HG02571 (cell line): ENCODE measurements around the gene PAFAH1B2.
"Not testable (repeated sequence)": the region's sequence is repeated elsewhere in the genome, so short reads cannot be mapped to it uniquely, and the experiment has no call there.

Experiments used
- ATAC-seq: cut with Tn5 transposase; IDR thresholded peaks from one replicate; pipeline ENCODE4 v1.9.1; 2021; ENCODE audit warnings: mild to moderate bottlenecking, moderate library complexity; ENCODE audit not compliant: unreplicated experiment

Gene PAFAH1B2

DNA sequence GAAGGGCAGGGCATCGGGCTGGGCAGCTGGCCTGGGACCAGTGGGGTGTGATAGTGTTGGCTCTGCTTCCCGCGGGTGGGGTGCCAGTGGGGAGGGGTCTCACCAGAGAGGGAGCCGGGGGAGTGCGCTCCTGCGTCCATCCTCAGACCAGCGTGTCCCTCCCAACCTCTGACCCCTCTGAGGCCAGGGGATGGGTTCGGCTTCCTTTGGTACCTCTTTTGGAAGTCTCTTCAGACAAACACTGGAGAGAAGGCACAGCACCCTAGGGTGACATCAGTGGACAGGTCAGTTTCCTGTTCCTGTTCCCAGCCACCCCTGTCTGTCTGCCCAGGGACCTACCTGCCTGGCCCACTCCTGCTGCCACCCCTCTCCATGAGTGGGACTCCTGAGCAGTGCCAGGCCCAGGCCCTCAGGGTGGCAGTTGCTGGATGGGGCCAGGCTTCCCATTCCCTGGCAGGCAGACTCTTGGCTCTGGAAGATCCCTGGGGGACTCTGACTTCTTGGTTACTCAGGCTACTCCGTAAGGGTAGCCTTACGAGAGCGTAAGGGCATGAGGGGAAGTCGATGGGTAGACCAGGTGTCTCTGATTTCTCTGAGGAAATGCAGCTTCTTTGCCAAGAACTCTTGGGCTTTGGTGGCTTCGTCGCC is 57.7 kb downstream of the PAFAH1B2 start:
- no peak for ATAC-seq

DNA sequence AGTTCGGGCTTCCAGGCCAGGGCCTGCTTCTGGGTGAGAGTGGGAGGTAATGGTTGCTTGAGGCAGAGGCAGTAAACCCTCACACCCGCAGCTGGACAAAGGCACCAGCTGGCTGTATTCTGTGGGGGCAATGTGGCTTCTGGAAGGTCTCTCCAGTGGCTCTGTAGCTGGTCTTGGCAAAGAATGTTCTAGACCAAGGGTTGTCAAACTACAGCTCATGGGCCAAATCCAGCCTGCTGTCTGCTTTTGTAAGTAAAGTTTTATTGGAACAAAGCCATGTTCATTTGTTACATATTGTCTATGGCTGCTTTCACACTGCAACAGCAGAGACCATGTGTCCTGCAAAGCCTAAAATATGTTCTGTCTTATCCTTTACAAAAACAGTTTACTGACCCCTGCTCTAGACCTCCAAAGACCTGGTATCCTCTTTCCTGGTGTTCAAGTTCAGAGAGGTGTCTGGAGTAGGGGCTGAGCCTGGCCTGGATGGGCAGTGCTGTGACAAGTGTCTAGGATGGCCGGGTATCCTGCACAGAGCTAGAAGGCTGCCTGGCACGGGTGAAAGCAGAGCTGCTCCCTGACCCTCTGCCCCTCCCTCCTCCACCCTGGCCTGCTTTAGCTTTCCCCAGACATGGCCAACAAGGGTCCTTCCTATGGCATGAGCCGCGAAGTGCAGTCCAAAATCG is 58.4 kb downstream of the PAFAH1B2 start:
- no peak for ATAC-seq

DNA sequence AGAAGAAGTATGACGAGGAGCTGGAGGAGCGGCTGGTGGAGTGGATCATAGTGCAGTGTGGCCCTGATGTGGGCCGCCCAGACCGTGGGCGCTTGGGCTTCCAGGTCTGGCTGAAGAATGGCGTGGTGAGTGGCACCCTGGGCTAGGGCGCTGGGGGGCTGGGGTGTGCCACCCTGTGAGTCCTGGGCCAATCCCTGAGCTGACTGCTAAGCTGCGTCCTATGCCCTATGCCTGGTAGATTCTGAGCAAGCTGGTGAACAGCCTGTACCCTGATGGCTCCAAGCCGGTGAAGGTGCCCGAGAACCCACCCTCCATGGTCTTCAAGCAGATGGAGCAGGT is 59.0 kb downstream of the PAFAH1B2 start:
- ATAC-seq = no peak

DNA sequence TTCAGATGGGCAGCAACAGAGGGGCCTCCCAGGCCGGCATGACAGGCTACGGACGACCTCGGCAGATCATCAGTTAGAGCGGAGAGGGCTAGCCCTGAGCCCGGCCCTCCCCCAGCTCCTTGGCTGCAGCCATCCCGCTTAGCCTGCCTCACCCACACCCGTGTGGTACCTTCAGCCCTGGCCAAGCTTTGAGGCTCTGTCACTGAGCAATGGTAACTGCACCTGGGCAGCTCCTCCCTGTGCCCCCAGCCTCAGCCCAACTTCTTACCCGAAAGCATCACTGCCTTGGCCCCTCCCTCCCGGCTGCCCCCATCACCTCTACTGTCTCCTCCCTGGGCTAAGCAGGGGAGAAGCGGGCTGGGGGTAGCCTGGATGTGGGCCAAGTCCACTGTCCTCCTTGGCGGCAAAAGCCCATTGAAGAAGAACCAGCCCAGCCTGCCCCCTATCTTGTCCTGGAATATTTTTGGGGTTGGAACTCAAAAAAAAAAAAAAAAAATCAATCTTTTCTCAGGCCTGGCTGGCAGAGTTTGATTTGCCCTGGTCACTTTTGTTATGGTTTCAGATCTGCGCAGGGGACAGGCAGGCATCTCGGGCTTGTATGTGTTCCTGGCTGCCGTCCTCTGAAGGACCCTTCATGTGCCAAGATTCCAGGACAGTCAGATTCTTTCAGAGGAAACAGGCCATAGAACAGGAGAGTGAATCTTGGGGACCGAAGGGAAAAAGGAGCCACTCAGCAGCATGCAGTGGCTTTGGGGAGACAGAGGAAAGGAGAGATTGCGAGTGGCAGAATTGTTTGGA is 60.4 kb downstream of the PAFAH1B2 start:
- ATAC-seq = no peak

DNA sequence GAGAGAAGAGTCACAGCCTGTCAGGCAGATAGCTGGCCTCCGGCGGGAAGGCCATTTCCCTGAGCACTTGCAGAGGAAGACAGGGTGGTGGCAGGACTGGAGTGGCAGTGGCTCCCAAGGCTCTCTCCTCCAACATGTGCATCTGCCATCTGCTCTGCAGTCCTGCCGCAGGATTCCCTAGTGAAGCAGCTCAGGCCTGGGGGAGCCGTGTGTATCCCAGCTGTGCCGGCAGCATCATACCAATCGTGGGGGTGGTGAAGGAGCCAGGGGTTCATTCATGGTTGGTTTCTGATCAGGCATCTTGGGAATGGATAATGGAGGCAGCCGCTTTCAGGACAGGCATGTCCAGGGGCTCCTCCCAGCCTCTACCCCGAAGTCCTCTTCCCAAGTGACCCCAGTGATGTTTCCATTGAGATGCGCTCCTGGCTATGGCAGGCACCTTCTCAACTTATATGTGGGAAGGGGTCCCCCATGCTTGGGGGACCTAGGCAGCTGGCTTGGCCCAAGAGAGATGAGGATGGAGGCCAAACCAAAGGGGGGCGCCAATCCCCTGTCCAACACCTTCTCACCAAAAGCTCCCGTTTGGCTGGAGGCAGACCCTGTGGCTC is 61.2 kb downstream of the PAFAH1B2 start:
- ATAC-seq = no peak

DNA sequence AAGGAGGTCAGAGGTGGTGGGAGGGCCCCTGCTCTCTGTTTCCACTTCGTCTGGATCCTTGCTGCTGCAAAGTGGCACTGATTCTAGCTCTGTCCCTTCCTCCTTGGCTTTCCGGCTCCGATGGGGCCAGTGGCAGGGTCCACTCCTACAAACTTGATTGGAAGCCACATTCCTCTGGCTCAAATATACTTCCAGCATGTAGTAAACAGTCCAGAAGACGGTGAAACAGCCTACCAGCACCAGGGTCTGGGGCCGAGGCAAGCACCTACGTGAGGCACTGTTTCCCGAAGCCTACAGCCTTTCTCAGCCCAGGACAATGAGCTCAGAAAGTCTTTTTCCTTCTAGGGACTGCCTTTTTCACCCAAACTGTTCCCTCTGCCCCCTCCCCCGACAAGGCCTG is 62.0 kb downstream of the PAFAH1B2 start:
- ATAC-seq = not testable (repeated sequence)

DNA sequence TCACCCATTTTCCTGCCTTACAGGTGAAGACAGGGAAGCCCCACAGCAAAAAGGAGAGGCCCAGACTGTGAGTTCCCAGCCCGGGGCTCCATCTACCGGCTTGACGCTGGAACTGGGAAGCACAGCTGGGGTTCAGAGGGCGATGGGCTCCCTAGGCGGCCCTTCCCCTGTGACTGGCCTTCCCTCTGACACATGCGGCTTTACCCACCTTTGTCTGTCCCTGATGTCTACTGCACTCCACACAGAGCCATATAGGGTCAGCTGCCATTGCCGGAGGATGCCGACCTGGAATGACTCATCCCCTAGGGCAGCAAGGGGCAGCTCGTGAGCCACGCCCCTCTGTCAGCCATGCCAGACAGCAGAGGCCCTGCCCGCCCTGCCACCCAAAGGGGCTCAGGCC is 62.8 kb downstream of the PAFAH1B2 start:
- ATAC-seq = not testable (repeated sequence)

DNA sequence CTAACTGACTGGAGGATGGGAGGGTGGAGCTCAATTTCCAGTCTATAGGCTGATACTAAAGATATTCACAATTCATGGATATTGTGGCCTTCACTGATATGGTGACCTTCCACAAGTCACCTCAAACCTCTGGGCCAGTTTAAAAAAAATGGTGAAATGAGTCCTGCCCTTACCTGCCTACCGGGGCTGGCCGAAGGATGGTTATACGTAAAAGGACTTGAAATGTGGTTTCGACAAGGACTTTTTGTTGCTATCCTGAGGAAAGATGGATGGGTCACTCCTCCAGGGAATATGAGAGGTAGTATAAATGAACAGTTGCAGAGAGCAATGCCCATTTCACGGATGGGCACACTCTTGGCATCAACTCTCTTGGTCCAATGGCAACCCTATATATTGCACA is 63.4 kb downstream of the PAFAH1B2 start:
- not testable (repeated sequence) for ATAC-seq

DNA sequence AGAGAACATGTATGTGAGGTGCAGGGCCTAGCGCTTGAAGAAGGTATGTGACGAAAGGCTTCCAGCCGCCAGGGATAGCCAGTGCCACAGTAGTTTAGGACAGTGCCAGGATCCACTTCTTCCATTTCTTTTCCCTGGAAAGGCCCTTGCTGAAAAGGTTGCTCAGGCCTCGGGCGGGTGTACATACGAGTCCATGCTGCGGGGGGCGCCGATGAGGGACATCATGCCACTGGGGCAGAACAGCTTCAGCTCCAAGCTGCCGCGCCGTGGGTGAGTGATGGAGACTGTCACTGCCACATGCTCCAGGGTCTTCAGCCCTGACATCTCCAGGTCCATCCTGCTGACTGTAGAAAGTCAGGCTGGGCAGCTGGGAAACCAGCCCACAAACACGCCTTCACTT is 64.6 kb downstream of the PAFAH1B2 start:
- not testable (repeated sequence) for ATAC-seq

DNA sequence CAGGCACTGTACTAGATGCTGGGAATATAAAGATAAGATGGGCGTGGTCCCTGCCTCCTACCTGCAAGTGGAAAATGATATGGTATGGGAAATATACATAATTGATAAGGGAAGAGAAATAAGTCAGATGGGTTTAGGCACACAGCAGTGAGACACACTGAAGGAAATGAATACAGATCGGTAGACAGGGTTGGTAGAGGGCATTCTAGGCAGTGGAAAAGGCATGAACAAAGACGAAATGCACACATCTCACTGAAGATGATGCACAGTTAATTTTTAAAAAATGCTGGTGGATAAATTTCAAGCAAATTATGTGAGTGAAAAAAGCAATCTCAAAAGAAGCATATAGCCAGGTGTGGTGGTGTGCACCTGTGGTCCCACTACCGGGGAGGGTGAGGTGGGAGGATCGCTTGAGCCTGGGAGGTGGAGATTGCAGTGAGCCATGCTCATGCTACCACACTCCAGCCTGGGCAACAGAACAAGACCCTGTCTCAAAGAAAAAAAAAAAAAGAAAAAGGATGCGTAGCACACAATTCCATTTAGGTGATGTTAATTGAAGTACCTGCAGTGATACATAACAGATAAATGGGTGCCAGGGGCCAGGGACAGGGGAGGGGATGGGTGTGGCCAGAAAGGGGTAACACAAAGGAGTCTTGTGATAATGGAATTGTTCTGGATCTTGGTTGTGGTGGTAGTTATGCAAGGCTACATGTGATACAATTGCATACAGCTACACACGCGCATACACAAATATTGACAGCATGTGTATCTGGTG is 65.5 kb downstream of the PAFAH1B2 start:
- not testable (repeated sequence) for ATAC-seq

DNA sequence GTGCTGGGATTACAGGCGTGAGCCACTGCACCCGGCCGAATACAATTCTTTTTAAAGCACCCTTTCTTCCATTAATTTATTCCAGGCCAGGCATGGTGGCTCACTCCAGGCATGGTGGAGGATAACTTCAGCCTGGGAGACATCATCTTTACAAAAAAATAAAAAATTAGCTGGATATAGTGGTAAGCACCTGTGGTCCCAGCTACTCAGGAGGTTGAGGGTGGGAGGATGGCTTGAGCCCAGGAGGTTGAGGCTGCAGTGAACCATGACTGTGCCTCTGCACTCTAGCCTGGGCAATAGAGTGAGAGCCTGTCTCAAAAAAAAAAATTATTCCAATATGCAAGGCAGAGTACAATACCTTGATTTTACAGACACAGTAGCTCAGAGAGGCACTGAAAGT is 66.5 kb downstream of the PAFAH1B2 start:
- no peak for ATAC-seq

DNA sequence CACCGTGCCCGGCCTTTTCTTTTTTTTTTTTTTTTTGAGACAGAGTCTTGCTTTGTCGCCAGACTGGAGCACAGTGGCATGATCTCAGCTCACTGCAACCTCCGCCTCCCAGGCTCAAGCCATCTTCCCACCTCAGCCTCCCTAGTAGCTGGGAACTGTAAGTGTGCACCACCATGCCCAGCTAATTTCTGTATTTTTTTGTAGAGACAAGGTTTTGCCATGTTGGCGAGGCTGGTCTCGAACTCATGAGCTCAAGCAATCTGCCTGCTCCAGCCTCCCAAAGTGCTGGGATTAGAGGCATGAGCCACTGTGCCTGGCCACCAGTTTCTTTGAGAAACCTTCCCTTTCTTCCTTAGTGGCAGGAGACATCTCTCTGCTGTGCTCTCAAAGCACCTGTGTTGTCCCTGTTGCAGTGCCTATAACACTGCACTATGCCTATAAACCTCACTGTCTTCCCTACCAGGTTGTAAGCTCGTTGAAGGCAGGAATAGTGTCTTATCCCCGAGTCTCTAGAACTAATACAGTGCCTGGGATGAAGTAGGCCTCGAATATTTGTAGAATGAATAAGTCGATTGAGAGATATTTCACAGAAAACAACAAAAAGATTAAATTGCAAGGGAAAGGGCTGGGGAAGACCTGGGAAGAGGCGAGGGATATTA is 68.7 kb downstream of the PAFAH1B2 start:
- no peak for ATAC-seq

DNA sequence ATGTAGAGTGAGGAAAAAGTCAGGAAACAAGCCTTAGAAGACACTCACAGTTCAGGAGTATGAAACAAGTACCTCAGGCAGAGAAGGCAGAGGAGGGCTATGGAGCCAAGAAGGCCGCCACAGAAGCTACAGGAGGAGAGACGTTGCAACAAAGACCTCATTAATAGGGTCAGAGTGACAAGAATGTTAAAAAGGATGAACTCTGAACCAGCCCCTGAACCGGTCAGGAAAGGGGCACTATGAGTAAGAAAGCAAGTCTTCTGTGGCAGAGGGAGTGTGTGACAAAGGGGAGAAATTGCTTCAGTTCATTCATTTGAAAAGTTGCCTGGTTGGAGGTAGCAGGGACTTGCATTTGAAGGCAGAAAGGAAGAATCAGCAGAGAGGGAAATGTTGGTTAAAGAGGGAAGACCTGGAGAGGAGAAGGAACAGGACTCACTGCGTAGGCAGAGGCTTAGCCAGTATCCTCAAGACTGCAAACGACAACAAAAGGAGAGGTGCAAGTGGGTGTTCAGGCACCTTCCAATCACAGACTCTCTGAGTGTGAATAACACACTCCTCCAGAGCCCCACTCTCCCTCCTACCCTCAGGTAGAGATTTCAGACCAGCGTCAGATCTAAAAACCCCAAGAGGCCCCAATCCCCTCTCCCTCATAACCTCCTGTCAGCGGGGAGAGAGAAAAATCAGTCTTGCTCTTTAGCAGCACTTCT is 70.5 kb downstream of the PAFAH1B2 start:
- ATAC-seq = no peak

DNA sequence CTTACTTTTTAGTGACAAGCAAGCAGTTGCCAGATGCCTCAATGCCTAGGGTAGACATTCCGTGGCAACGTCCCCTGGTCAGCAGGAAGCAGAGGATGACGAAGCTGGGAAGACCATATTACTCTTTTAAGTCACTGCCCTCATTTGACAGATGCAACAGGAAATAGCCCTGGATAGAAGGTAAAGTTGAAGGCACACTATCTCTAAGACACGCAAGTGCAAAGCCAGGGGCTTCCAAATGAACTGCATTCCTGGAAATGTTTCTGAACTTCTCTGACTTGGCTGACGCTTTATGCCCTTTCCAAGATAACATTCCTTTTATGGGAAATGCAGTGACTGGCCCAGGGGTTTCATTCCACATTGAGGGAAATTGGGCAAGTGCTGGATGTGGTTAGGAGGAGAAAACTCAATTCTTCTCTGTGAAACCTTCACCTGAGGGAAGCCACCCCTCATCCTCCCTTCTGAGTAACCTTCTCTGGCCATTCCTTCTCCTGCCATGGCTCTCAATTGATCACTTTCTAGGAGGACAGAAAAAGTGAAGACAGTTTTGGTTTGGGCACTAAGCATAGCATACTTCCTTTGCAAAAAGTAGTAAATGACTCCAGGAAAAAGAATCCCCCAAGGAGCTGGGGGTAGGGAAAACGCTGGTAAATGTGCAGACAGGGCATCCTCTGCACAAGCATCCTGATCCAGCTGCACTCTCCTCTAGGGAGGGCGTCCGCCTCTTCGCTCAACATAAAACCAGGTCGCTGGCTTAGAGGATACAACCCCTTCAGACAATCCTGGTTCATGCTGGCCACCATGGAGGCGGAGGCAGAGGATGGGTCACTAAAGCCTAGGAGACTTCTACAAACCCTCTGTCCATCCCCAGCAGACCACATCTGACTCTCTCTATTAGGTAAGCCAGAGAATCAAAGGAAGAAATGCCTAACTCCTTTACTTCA is 73.3 kb downstream of the PAFAH1B2 start:
- no peak for ATAC-seq

DNA sequence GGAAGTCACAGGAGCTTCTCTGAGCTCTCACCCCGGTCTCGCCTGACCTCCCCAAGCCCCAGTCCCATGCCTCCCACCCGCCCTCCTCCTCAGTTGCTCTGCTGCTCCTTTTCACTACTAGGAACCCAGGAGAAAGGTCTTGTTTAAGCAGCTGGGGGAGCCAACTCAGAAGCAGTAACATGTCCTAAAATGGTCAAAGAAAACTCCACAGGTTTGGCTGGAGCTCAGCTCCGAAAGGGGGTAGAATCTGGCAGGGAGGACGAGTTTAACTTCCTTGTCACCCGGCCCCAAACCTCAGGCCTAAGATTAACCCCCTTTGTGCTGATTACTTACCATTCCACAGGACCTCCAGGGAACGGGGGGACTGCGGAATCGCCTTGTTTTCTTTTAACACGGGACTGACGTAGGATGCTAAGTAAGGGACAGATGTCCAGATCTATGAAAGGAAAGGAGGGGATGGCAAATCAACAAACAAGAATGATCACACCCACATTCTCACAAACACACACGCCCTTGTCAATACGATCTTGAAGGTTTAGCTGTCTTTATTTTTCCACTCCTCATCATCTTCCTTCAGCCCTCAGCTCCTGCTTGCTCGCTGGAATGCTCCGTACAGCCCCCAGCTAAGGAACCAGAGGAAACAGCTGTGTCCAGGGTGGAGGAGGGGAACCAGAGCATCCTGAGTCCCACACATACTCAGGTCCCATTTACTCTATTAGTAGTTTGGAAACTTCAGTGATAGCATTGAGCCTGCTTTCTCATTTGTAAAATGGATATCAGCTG is 74.2 kb downstream of the PAFAH1B2 start:
- no peak for ATAC-seq

DNA sequence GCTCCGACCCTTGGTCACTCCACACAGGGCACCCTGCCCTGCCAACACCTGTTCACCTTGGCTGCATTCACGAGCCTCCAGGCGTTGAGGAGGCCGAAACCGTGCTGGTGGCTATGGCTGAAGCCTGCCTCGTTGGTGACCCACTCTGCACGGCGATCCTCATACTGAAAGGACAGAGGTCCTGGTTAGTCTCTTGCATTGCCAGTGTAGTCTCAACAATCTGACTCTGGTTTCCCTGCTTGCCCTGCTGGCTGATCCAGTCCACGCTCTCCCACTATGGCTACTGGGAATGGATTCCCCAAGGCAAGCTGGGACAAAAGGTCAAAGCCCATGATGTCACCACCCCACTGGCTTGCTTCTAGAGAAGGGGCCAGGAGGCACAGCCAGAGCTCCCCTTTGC is 74.9 kb downstream of the PAFAH1B2 start:
- no peak for ATAC-seq

DNA sequence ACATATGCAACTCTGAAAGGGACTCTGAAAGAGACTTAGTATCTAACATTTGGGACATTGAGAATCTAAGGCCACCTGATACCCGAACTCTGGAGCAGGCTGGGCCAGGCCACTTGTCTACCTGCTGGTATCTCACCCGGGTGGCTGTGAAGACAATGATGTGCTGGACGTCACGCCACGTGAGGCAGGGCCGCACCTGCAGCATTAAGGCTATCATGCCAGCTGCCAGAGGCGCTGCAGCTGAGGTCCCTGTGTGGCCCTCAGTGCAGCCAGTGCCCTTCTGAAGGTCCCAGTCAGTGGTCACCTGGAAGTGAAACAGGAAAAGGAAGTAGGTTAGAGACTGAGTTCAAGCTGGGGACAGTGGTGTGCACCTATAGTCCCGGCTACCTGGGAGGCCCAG is 75.4 kb downstream of the PAFAH1B2 start:
- no peak for ATAC-seq

DNA sequence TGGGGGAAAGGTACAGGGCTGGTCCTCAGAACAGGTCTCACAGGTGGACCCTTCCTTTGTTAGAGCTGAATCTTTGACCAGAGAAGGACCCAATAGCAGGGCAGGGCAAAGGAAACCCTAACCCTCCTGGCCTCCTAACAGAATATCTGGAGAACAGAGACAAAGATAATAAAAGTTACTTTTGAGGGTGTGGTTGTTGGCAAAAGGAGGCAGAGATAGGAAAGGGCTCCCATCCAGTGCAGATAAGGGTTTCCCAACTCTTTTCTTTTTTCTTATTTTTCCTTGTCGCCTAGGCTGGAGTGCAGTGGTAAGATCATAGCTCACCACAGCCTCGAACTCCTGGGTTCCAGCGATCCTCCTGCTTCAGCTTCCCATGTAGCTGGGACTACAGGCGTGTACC is 75.9 kb downstream of the PAFAH1B2 start:
- no peak for ATAC-seq
